Psoas muscle (tissue), 8 donors: Measurements from ENCODE around the gene MPZL3. TPM values are rescaled to one million over a fixed set of nuclear protein-coding genes. Genes with fewer than 3 reads are reported as not detected.

ENCODE experiments used
- ATAC-seq, 4 donors: fragments of 200-7000 bp; cut with Tn5 transposase; one replicate each; pipeline ENCODE4 v1.9.1; 2020; ENCODE audit warnings: moderate library complexity in 3 of 4, mild to moderate bottlenecking in 2 of 4
- DNase-seq, 2 donors: peaks; one replicate each; pipeline ENCODE4 v3.0.0-alpha.2; 2020
- H3K27ac ChIP-seq: fragments of 200-600 bp; one replicate; pipeline ENCODE4 v1.8.0; 2022
- H3K27me3 ChIP-seq, 3 donors: fragments of 200-600 bp in 1 of 3; one replicate each; pipeline versions ENCODE4 v1.6.1 to v1.8.0; 2013 to 2022; ENCODE audit warnings: low read length in 2 of 3, mild to moderate bottlenecking in 2 of 3, moderate library complexity in 1 of 3; ENCODE audit not compliant: insufficient read depth in 3 of 3
- H3K36me3 ChIP-seq, 2 donors: fragments of 200-600 bp in 1 of 2; one replicate each; pipeline versions ENCODE4 v1.6.1 to v1.8.0; 2013 to 2022; ENCODE audit warnings: low read depth in 1 of 2, mild to moderate bottlenecking in 1 of 2, moderate library complexity in 1 of 2; ENCODE audit not compliant: insufficient read depth in 1 of 2
- H3K4me1 ChIP-seq: fragments of 200-600 bp; one replicate; pipeline ENCODE4 v1.8.0; 2022
- H3K4me3 ChIP-seq: fragments of 200-600 bp; one replicate; pipeline ENCODE4 v1.8.0; 2022; ENCODE audit warnings: mild to moderate bottlenecking
- H3K9me3 ChIP-seq: fragments of 200-600 bp; one replicate; pipeline ENCODE4 v1.8.0; 2022
- WGBS, 3 donors: extraction: QIAGEN DNeasy Blood & Tissue Kit; methylation state at CpG; one replicate each; pipeline versions ENCODE4 v1.1.6 to v1.1.7; 2013; 5-methylcytosine and 5-hydroxymethylcytosine counted together
- intact Hi-C, 2 donors: fragments of 100-400 bp; cut with DNase I; formaldehyde crosslinking; loops; one replicate each; pipeline versions ENCODE4 v1.11.0 to v1.14.2; 2022
- polyA plus RNA-seq, 3 donors: library from polyadenylated mRNA; stranded (reverse); fragments of 200-250 nt; gene quantifications; one replicate each; pipeline ENCODE4 v1.2.3, GENCODE V29; 2013
- total RNA-seq, 4 donors: library from RNA; stranded (reverse); fragmentation: NEBNext Ultra II Directional in 2 of 4; extraction: Animal tissue kit (Norgen Biotek cat#: 25700) in 2 of 4; gene quantifications; one replicate each; pipeline versions ENCODE4 v1.2.1 to v1.2.4, GENCODE V29; 2021 to 2023
- TF ChIP-seq, protein P1 (sequence below): fragments of 200-600 bp; IDR thresholded peaks from one replicate; pipeline ENCODE4 v1.8.0; 2022; ENCODE audit warnings: antibody characterized with exemption
- donor health status: healthy with polysubstance abuse.
- donor health status: DM: no; HTN: no; CAD: no; lungs with moderate emphysema.
- donor health status: Bipolar disorder and iron deficiency.
- donor health status: healthy.
- donor health status: DM: yes; HTN: yes; CAD: no.
- donor health status: DM: no; HTN: no; CAD: no.
- donor health status: DM: no; HTN: no; CAD: no.
- donor health status: DM: yes; HTN: yes; CAD: no.

The MPZL3 gene
- total and polyA plus RNA-seq, 7 donors: 0.07 to 0.97 (median 0.22) TPM

DNA sequence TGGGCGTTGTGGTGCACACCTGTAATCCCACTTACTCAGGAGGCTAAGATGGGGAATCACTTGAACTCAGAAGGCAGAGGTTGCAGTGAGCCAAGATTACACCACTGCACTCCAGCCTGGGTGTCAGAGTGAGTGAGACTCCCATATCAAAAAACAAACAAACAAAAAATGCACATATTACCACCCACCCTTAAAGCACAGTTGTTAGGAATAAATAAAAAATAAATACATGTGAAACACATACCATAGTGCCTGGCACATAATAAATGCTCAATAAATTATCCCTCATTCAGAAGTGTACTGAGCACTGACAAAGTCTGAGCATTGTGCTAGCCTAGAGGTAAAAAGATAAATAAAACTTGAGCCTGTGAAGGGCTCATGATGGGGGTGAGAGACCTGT is 18.3 kb downstream of the MPZL3 start:
- H3K4me3 ChIP-seq: no peak overlapping the region
- intact Hi-C loops: no loop called here
- no peak for DNase-seq
- no peak for ATAC-seq
- H3K4me1 ChIP-seq: no peaks in the 10 kb centered on the region
- WGBS, 3 donors: 73 to 92% (median 85%) methylated on average over 1 of the region's 1 CpG
- TF ChIP-seq, protein P1, sequence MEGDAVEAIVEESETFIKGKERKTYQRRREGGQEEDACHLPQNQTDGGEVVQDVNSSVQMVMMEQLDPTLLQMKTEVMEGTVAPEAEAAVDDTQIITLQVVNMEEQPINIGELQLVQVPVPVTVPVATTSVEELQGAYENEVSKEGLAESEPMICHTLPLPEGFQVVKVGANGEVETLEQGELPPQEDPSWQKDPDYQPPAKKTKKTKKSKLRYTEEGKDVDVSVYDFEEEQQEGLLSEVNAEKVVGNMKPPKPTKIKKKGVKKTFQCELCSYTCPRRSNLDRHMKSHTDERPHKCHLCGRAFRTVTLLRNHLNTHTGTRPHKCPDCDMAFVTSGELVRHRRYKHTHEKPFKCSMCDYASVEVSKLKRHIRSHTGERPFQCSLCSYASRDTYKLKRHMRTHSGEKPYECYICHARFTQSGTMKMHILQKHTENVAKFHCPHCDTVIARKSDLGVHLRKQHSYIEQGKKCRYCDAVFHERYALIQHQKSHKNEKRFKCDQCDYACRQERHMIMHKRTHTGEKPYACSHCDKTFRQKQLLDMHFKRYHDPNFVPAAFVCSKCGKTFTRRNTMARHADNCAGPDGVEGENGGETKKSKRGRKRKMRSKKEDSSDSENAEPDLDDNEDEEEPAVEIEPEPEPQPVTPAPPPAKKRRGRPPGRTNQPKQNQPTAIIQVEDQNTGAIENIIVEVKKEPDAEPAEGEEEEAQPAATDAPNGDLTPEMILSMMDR: no peak
- H3K36me3 ChIP-seq: no peaks in the 10 kb centered on the region
- no peak overlapping the region for H3K27ac ChIP-seq
- peaks cover 0 to 5% (median 2%) of the 10 kb centered on the region in 3 donors for H3K27me3 ChIP-seq
- H3K9me3 ChIP-seq: no peaks in the 10 kb centered on the region

DNA sequence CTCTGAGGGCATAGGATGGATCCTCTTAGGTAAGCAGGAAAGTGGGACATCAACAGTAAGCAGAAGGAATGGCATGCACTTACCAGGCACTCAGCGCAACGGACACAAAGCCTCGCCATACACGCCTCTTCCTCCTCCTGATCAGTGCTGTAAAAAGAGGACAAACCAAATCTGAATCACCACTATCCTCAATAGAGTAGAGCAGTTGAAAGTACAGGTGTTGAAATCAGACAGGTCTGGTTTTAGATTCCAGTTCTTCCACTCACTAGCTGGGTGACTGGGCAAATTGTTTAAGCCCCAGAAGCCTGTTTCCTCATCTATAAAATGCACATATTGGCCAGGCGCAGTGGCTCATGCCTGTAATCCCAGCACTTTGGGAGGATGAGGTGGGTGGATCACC is 18.8 kb downstream of the MPZL3 start:
- TF ChIP-seq, protein P1: no peak
- H3K27ac ChIP-seq: no peak overlapping the region
- H3K27me3 ChIP-seq: peaks cover 0 to 5% (median 2%) of the 10 kb centered on the region in 3 donors
- H3K4me1 ChIP-seq: no peaks in the 10 kb centered on the region
- ATAC-seq: no peak
- no peak for DNase-seq
- intact Hi-C loops: no loop called here
- H3K4me3 ChIP-seq: no peak overlapping the region
- H3K9me3 ChIP-seq: no peaks in the 10 kb centered on the region
- no peaks in the 10 kb centered on the region for H3K36me3 ChIP-seq
- 89 to 94% (median 92%) methylated on average over 5 of the region's 5 CpGs for WGBS, 3 donors

DNA sequence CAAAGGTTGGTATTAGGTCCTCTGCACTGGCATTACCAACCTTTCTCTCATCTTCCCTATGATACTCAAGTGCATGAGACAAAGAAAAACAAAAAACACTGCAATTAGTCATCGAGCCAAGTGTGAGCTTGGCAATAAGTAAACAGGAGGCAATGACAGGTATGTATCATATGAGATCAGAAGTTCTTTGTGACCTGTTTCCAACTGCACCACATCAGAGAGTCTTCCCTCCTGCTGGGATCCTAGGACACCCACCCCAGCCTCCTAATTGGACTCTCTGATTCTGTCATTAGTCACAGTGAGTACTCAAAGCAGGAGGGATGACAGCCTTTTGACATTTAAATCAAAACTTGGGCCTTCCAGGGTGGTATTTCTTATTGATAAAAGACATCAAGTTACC is 19.5 kb downstream of the MPZL3 start:
- no peak overlapping the region for H3K27ac ChIP-seq
- H3K36me3 ChIP-seq: no peaks in the 10 kb centered on the region
- DNase-seq: no peak
- H3K4me1 ChIP-seq: no peaks in the 10 kb centered on the region
- ATAC-seq: no peak
- TF ChIP-seq, protein P1: no peak
- peaks cover 0 to 5% (median 2%) of the 10 kb centered on the region in 3 donors for H3K27me3 ChIP-seq
- H3K9me3 ChIP-seq: no peaks in the 10 kb centered on the region
- no peak overlapping the region for H3K4me3 ChIP-seq
- intact Hi-C loops: no loop called here
- WGBS, 3 donors: 70 to 81% (median 75%) methylated on average over 1 of the region's 1 CpG

DNA sequence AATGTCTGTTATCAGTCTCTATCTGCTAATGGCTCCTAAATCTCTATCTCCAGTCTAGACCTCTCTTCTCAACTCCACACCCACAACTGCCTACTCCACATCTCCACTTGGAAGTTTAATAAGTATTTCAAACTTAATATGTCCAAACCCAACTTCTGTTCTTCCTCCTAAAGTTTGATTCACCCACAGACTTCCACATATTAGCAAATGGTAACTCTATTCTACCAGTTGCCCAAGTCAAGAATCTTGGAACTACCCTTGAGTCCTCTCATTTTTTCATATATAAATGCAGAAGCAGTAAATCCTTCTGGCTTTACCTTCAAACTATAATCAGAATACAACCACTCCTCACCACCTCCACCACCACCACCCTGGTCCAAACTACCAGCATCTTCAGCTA is 20.7 kb downstream of the MPZL3 start:
- no peaks in the 10 kb centered on the region for H3K36me3 ChIP-seq
- H3K27me3 ChIP-seq: peaks cover 0 to 5% (median 4%) of the 10 kb centered on the region in 3 donors
- no peak overlapping the region for H3K27ac ChIP-seq
- no peak for ATAC-seq
- TF ChIP-seq, protein P1: no peak
- no peak for DNase-seq
- H3K4me3 ChIP-seq: no peak overlapping the region
- no peaks in the 10 kb centered on the region for H3K4me1 ChIP-seq
- intact Hi-C loops: no loop called here
- H3K9me3 ChIP-seq: no peaks in the 10 kb centered on the region

DNA sequence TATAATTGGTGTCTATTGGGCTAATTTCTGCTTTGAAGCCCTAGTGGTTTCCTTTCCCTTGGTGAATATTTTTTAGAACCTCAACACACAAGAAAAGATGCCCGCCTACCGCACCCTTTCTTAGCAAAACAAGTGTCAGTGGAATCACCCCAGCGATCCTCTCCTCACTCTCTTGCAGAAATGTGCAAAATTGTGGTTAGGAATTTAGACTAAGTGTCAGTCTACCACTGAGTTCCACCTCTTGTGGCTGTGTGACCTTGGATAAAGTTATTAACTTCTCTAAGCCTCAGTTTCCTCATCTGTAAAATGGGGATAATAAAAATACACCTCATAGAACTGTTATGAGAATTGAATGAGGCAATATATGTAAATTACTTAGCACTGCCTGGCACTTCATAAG is 22.1 kb downstream of the MPZL3 start:
- peaks cover 0 to 5% (median 4%) of the 10 kb centered on the region in 3 donors for H3K27me3 ChIP-seq
- 93 to 97% (median 93%) methylated on average over 3 of the region's 3 CpGs for WGBS, 3 donors
- H3K27ac ChIP-seq: no peak overlapping the region
- H3K4me3 ChIP-seq: no peak overlapping the region
- no peaks in the 10 kb centered on the region for H3K36me3 ChIP-seq
- TF ChIP-seq, protein P1: no peak
- no peaks in the 10 kb centered on the region for H3K4me1 ChIP-seq
- no peaks in the 10 kb centered on the region for H3K9me3 ChIP-seq
- intact Hi-C loops: no loop called here
- ATAC-seq (no peak), DNase-seq (no peak)
